Measurements from ENCODE around the gene GRM3.

DNA sequence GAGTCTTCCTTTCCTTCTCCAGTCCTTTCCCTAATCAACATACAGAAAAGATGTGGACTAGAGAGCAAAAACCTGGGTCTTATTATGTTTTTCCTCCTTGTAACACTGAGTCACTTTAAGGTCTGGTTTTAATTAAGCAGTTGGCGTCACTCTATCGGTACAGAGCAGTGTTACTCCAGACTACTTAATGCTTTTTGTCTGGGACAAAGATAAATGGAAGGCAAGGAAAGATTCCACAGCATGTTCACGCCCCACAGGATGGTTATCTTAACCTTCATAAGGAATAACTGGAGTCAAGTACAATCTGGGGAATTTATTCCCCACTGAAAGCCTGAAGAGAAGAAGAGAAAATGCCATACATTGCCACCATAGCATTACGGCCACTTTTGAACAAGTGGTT lies 270.0 kb downstream of the GRM3 start:
- TF ChIP-seq CEBPB (IDR thresholded peaks at IDR 0.05; ENCODE audit: low read depth, low read length) (no peak), RFX5 (IDR thresholded peaks at IDR 0.05; ENCODE audit: low read depth, low read length) (no peak), SMC3 (IDR thresholded peaks at IDR 0.05; ENCODE audit: low read depth, low read length) (no peak)
- TF ChIP-seq, protein P1, sequence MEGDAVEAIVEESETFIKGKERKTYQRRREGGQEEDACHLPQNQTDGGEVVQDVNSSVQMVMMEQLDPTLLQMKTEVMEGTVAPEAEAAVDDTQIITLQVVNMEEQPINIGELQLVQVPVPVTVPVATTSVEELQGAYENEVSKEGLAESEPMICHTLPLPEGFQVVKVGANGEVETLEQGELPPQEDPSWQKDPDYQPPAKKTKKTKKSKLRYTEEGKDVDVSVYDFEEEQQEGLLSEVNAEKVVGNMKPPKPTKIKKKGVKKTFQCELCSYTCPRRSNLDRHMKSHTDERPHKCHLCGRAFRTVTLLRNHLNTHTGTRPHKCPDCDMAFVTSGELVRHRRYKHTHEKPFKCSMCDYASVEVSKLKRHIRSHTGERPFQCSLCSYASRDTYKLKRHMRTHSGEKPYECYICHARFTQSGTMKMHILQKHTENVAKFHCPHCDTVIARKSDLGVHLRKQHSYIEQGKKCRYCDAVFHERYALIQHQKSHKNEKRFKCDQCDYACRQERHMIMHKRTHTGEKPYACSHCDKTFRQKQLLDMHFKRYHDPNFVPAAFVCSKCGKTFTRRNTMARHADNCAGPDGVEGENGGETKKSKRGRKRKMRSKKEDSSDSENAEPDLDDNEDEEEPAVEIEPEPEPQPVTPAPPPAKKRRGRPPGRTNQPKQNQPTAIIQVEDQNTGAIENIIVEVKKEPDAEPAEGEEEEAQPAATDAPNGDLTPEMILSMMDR (conservative IDR thresholded peaks at IDR 0.05; ENCODE audit: low read depth, low read length): no peak
